Hematopoietic multipotent progenitor cell treated with erythropoietin and hydrocortisone succinate and interleukin-3 and kit ligand, for 15 days (in vitro differentiated cells): Measurements from ENCODE around the gene MCRIP1.
"Not testable (repeated sequence)": the region's sequence is repeated elsewhere in the genome, so short reads cannot be mapped to it uniquely, and the experiment has no call there.

ENCODE experiments used
- DNase-seq: peaks from one replicate; pipeline ENCODE4 v3.0.0-alpha.2; 2015; ENCODE audit warnings: low spot score

MCRIP1 gene

GRCh38 chr17:81840826-81841778, 8.0 kb upstream of the MCRIP1 start:
- DNase-seq, result no peak

- not testable (repeated sequence) for DNase-seq
These were observed 7.0 kb upstream of the MCRIP1 start for GRCh38 chr17:81840059-81840458.

GRCh38 chr17:81839301-81839700, 6.2 kb upstream of the MCRIP1 start:
- no peak for DNase-seq

- no peak for DNase-seq
These were observed 5.7 kb upstream of the MCRIP1 start for GRCh38 chr17:81838753-81839255.

GRCh38 chr17:81837641-81838040, 4.5 kb upstream of the MCRIP1 start:
- DNase-seq, result no peak

GRCh38 chr17:81834831-81835267, 1.8 kb upstream of the MCRIP1 start, which contains the start of gene PPP1R27:
TSS of gene PPP1R27 (minus strand) at chr17:81835050. CDS start at chr17:81834953, 97 bp downstream.
- DNase-seq, result no peak

GRCh38 chr17:81833921-81834830, 1.1 kb upstream of the MCRIP1 start:
- no peak for DNase-seq

- peak; percentile 38 for DNase-seq
These were observed 407 bp downstream of the MCRIP1 start for GRCh38 chr17:81832608-81833159.

- peak; percentile 30 for DNase-seq
These were observed 1.0 kb downstream of the MCRIP1 start for GRCh38 chr17:81831957-81832607.

GRCh38 chr17:81831563-81831956, 1.5 kb downstream of the MCRIP1 start:
- DNase-seq, result peak; percentile 53

- no peak for DNase-seq
These were observed 3.2 kb downstream of the MCRIP1 start for GRCh38 chr17:81829858-81830257.

GRCh38 chr17:81828656-81829055, 4.4 kb downstream of the MCRIP1 start:
- DNase-seq, result no peak

GRCh38 chr17:81825841-81826466, 7.1 kb downstream of the MCRIP1 start:
- no peak for DNase-seq

GRCh38 chr17:81824595-81824994, 8.5 kb downstream of the MCRIP1 start:
- DNase-seq, result no peak

- no peak for DNase-seq
These were observed 9.1 kb downstream of the MCRIP1 start for GRCh38 chr17:81823820-81824550.

- no peak for DNase-seq
These were observed 9.9 kb downstream of the MCRIP1 start for GRCh38 chr17:81822996-81823819.

GRCh38 chr17:81822312-81822637, 10.8 kb downstream of the MCRIP1 start:
- DNase-seq, result no peak

- DNase-seq, result peak; percentile 77
These were observed 11.3 kb downstream of the MCRIP1 start for GRCh38 chr17:81821603-81822311.

GRCh38 chr17:81821147-81821546, 11.9 kb downstream of the MCRIP1 start:
- no peak for DNase-seq
